B cell (primary cell): ENCODE measurements around the gene LAIR2. TPM values are rescaled to one million over a fixed set of nuclear protein-coding genes. Genes with fewer than 3 reads are reported as not detected.

ENCODE experiments used
- ATAC-seq: fragments of 200-7000 bp; cut with Tn5 transposase; one replicate; pipeline ENCODE4 v1.10.0; 2021; ENCODE audit warnings: low read depth, mild to moderate bottlenecking, moderate number of reproducible peaks, moderate library complexity
- CTCF ChIA-PET: fragments of 350-600 bp; sonication (Branson Sonifier 250); formaldehyde crosslinking; loops from one replicate; lab custom pipeline; 2021; ENCODE audit warnings: antibody characterized with exemption, inconsistent platforms; lab: Charles Lee
- POLR2A ChIA-PET: fragments of 350-600 bp; sonication (Branson Sonifier 250); formaldehyde crosslinking; loops from one replicate; lab custom pipeline; 2021; ENCODE audit warnings: antibody characterized with exemption; lab: Charles Lee
- DNase-seq: peaks from one replicate; pipeline ENCODE4 v3.0.0; 2013
- H2AFZ ChIP-seq: 2 replicates; pipeline ENCODE4 v1.6.1; 2012; ENCODE audit warnings: mild to moderate bottlenecking, low read depth, low read length; ENCODE audit not compliant: insufficient read depth, poor library complexity, severe bottlenecking
- H3K27ac ChIP-seq, 2 donors: 1 replicate in 1 of 2; 2 replicates in 1 of 2; pipeline ENCODE4 v1.5.1; 2012 to 2013; ENCODE audit warnings: low read length in 2 of 2, mild to moderate bottlenecking in 2 of 2, moderate library complexity in 1 of 2
- H3K27me3 ChIP-seq, 4 experiments: fragments of 200-600 bp in 1 of 4; sonication (generic) in 1 of 4; replicated peaks in 1 of 4; 1 replicate in 2 of 4; 2 replicates in 2 of 4; pipeline versions ENCODE4 v1.6.1 to v1.7.0; 2013 to 2016; ENCODE audit warnings: low read length in 3 of 4, mild to moderate bottlenecking in 2 of 4, mixed read lengths in 1 of 4, moderate library complexity in 1 of 4; ENCODE audit not compliant: insufficient read depth in 4 of 4, control insufficient read depth in 3 of 4; ENCODE audit errors: control extremely low read depth in 1 of 4
- H3K36me3 ChIP-seq, 2 experiments: replicated peaks in 1 of 2; 1 replicate in 1 of 2; 2 replicates in 1 of 2; pipeline versions ENCODE4 v1.6.1 to v1.7.1; 2013; ENCODE audit warnings: low read length in 1 of 2; ENCODE audit not compliant: insufficient read depth in 2 of 2, control insufficient read depth in 1 of 2; ENCODE audit errors: control extremely low read depth in 1 of 2, extremely low read depth in 1 of 2
- H3K4me1 ChIP-seq, 2 donors: fragments of 200-600 bp in 1 of 2; sonication (generic) in 1 of 2; 1 replicate in 1 of 2; 2 replicates in 1 of 2; pipeline versions ENCODE4 v1.5.1 to v1.6.1; 2013 to 2017; ENCODE audit warnings: low read length in 2 of 2; ENCODE audit not compliant: control insufficient read depth in 2 of 2, insufficient read depth in 2 of 2
- H3K4me2 ChIP-seq: replicated peaks from 2 replicates; pipeline ENCODE3; 2012; ENCODE audit warnings: mild to moderate bottlenecking, low read depth, low read length; ENCODE audit not compliant: poor library complexity, severe bottlenecking
- H3K4me3 ChIP-seq, 5 experiments: fragments of 200-600 bp in 1 of 5; sonication (generic) in 1 of 5; 1 replicate in 3 of 5; 2 replicates in 2 of 5; pipeline versions ENCODE4 v1.5.1 to v1.7.0; 2011 to 2016; ENCODE audit warnings: low read length in 4 of 5, mild to moderate bottlenecking in 4 of 5, low read depth in 2 of 5, control low read depth in 1 of 5, moderate library complexity in 1 of 5; ENCODE audit not compliant: insufficient read depth in 1 of 5; ENCODE audit errors: control extremely low read depth in 1 of 5, extremely low read depth in 1 of 5
- H3K79me2 ChIP-seq: fragments of 200-600 bp; sonication (generic); one replicate; pipeline ENCODE4 v1.6.0; 2016; ENCODE audit warnings: low read length; ENCODE audit not compliant: control insufficient read depth, insufficient read depth
- H3K9ac ChIP-seq: fragments of 200-600 bp; sonication (generic); 2 replicates; pipeline ENCODE4 v1.6.1; 2017; ENCODE audit warnings: mild to moderate bottlenecking, low read length, moderate library complexity
- H3K9me3 ChIP-seq, 3 donors: one replicate each; pipeline versions ENCODE4 v1.6.1 to v1.7.1; 2013; ENCODE audit warnings: low read length in 2 of 3; ENCODE audit not compliant: control insufficient read depth in 2 of 3, insufficient read depth in 1 of 3; ENCODE audit errors: control extremely low read depth in 1 of 3
- H4K20me1 ChIP-seq: 2 replicates; pipeline ENCODE4 v1.6.0; 2012; ENCODE audit warnings: mild to moderate bottlenecking, low read length; ENCODE audit not compliant: insufficient read depth, control insufficient read depth, poor library complexity, severe bottlenecking
- H3K27ac Mint-ChIP-seq: one replicate; pipeline ENCODE4 v1.8.0; 2021; ENCODE audit warnings: mixed read lengths
- H3K27me3 Mint-ChIP-seq: one replicate; pipeline ENCODE4 v1.8.0; 2021; ENCODE audit warnings: mixed read lengths
- H3K4me1 Mint-ChIP-seq: one replicate; pipeline ENCODE4 v1.8.0; 2021; ENCODE audit warnings: mixed read lengths
- H3K4me3 Mint-ChIP-seq: one replicate; pipeline ENCODE4 v1.8.0; 2021; ENCODE audit warnings: mixed read lengths
- H3K9me3 Mint-ChIP-seq: one replicate; pipeline ENCODE4 v1.8.0; 2022; ENCODE audit warnings: mixed read lengths; ENCODE audit not compliant: insufficient read depth
- CTCF ChIP-seq: fragments of 200-600 bp; IDR thresholded peaks from one replicate; pipeline ENCODE4 v1.8.0; 2022; ENCODE audit warnings: antibody characterized with exemption, mild to moderate bottlenecking
- EZH2 ChIP-seq: IDR thresholded peaks from 2 replicates; pipeline ENCODE4 v1.6.1; 2012; ENCODE audit warnings: borderline replicate concordance, low read depth, mild to moderate bottlenecking, moderate library complexity, low read length; ENCODE audit not compliant: insufficient read depth, poor library complexity, severe bottlenecking
- WGBS: methylation state at CpG from one replicate; pipeline ENCODE4 v1.1.5; 2013; ENCODE audit warnings: missing lambda C conversion rate; ENCODE audit not compliant: insufficient coverage; 5-methylcytosine and 5-hydroxymethylcytosine counted together
- intact Hi-C: fragments of 100-400 bp; cut with micrococcal nuclease; formaldehyde crosslinking; loops from one replicate; pipeline ENCODE4 v1.10.0; 2022
- polyA plus RNA-seq: library from polyadenylated mRNA; depleted of rRNA; stranded (reverse); fragments of >200 nt; gene quantifications from 2 replicates; pipeline ENCODE4 v1.2.3, GENCODE V29; 2012
- total RNA-seq, 2 donors: library from RNA; stranded (reverse); fragments of 120-200 nt in 1 of 2; gene quantifications; 1 replicate in 1 of 2; 2 replicates in 1 of 2; pipeline versions ENCODE4 v1.2.3 to v1.2.4, GENCODE V29; 2013 to 2022

Gene LAIR2
- total and polyA plus RNA-seq, 2 donors (not counting 1 experiment from before 2014, with no cell fraction given) = not detected

GRCh38 chr19:54554006-54554405 lies 51.4 kb downstream of the LAIR2 start:
- intact Hi-C loops = no loop called here
- no peak for ATAC-seq
- CTCF ChIA-PET = no interaction called here

GRCh38 chr19:54554896-54555295 lies 52.3 kb downstream of the LAIR2 start:
- no peak overlapping the region for H3K27ac Mint-ChIP-seq
- no peak overlapping the region for H3K9ac ChIP-seq
- ATAC-seq (no peak), DNase-seq (no peak)
- no peak overlapping the region for H3K4me3 Mint-ChIP-seq
- peaks cover 14% of the 10 kb centered on the region for H3K4me1 Mint-ChIP-seq
- peaks cover 12 to 14% of the 10 kb centered on the region in 2 donors for H3K4me1 ChIP-seq
- peaks cover 28% of the 10 kb centered on the region for H3K27me3 Mint-ChIP-seq
- ChIA-PET CTCF (no interaction called here), POLR2A (no interaction called here)
- H3K4me2 ChIP-seq = no peak overlapping the region
- TF ChIP-seq CTCF = no peak
- no peak for TF ChIP-seq EZH2
- intact Hi-C loops = no loop called here
- no peaks in the 10 kb centered on the region for H4K20me1 ChIP-seq
- no peaks in the 10 kb centered on the region for H3K9me3 Mint-ChIP-seq
- H3K79me2 ChIP-seq = no peaks in the 10 kb centered on the region
- no peaks in the 10 kb centered on the region for H3K36me3 ChIP-seq
- H2AFZ ChIP-seq = no peak overlapping the region
- no peak overlapping the region for H3K27ac ChIP-seq
- no peak overlapping the region for H3K4me3 ChIP-seq
- peaks cover 0 to 8% (median 1%) of the 10 kb centered on the region in 4 experiments for H3K27me3 ChIP-seq
- WGBS = 86% methylated on average over 15 of the region's 16 CpGs
- no peaks in the 10 kb centered on the region for H3K9me3 ChIP-seq

More at GRCh38 chr19:54554006-54554405, 51.4 kb downstream of the LAIR2 start:
- H3K36me3 ChIP-seq = no peaks in the 10 kb centered on the region
- TF ChIP-seq EZH2 (no peak), CTCF (no peak)
- H2AFZ ChIP-seq = no peak overlapping the region
- no peaks in the 10 kb centered on the region for H3K9me3 ChIP-seq
- H3K9ac ChIP-seq = no peak overlapping the region
- 98% methylated on average over 10 of the region's 10 CpGs for WGBS
- no peak for DNase-seq
- no peak overlapping the region for H3K4me2 ChIP-seq
- no peak overlapping the region for H3K4me3 ChIP-seq
- H3K4me1 Mint-ChIP-seq = peaks cover 14% of the 10 kb centered on the region
- peaks cover 0 to 5% (median 1%) of the 10 kb centered on the region in 4 experiments for H3K27me3 ChIP-seq
- H3K79me2 ChIP-seq = no peaks in the 10 kb centered on the region
- H3K4me3 Mint-ChIP-seq = no peak overlapping the region
- H4K20me1 ChIP-seq = no peaks in the 10 kb centered on the region
- no peak overlapping the region for H3K27ac Mint-ChIP-seq
- no peaks in the 10 kb centered on the region for H3K9me3 Mint-ChIP-seq
- no peak overlapping the region for H3K27ac ChIP-seq
- POLR2A ChIA-PET = no interaction called here
- peaks cover 28% of the 10 kb centered on the region for H3K27me3 Mint-ChIP-seq
- peaks cover 12 to 14% of the 10 kb centered on the region in 2 donors for H3K4me1 ChIP-seq
